MG63 (cell line): ENCODE results near the gene CMBL. TPM values are rescaled to one million over a fixed set of nuclear protein-coding genes. Genes with fewer than 3 reads are reported as not detected.
"Not testable (repeated sequence)": the region's sequence is repeated elsewhere in the genome, so short reads cannot be mapped to it uniquely, and the experiment has no call there.

Source experiments
- DNase-seq: peaks from one replicate; pipeline ENCODE4 v3.0.0-alpha.2; 2020
- H3K27me3 ChIP-seq: fragments of 250-450 bp; sonication (Bioruptor Pico); 2 replicates; pipeline ENCODE4 v1.5.1; 2020; ENCODE audit warnings: mild to moderate bottlenecking, moderate library complexity
- H3K36me3 ChIP-seq: fragments of 250-450 bp; sonication (Bioruptor Pico); 2 replicates; pipeline ENCODE4 v1.5.1; 2020; ENCODE audit warnings: mild to moderate bottlenecking, moderate library complexity
- H3K4me3 ChIP-seq: fragments of 250-450 bp; sonication (Bioruptor Pico); 2 replicates; pipeline ENCODE4 v1.5.1; 2020; ENCODE audit warnings: mild to moderate bottlenecking, moderate library complexity
- H3K9me3 ChIP-seq: fragments of 250-450 bp; sonication (Bioruptor Pico); 2 replicates; pipeline ENCODE4 v1.5.1; 2020; ENCODE audit warnings: mild to moderate bottlenecking, moderate library complexity
- total RNA-seq: library from RNA; depleted of rRNA; stranded (reverse); fragments of >200 nt; shearing (Covaris generic); gene quantifications from 2 replicates; pipeline ENCODE4 v1.2.3, GENCODE V29; 2014; ENCODE audit warnings: low replicate concordance

Gene CMBL
- total RNA-seq, 1 experiment from 2014 or later, result 29.1 TPM

- peaks cover 100% of the 10 kb centered on the region for H3K36me3 ChIP-seq
Measured at GRCh38 chr5:10259899-10260298, 47.8 kb downstream of the CMBL start.

GRCh38 chr5:10257870-10258269 is 49.8 kb downstream of the CMBL start:
- H3K27me3 ChIP-seq, result no peaks in the 10 kb centered on the region
- H3K4me3 ChIP-seq, result no peak overlapping the region
- peaks cover 100% of the 10 kb centered on the region for H3K36me3 ChIP-seq
- DNase-seq, result no peak
- no peaks in the 10 kb centered on the region for H3K9me3 ChIP-seq

More at GRCh38 chr5:10259899-10260298, 47.8 kb downstream of the CMBL start:
- Histone ChIP-seq H3K9me3 (no peaks in the 10 kb centered on the region), H3K27me3 (no peaks in the 10 kb centered on the region), H3K4me3 (no peak overlapping the region)
- no peak for DNase-seq

GRCh38 chr5:10254686-10255085 is 53.0 kb downstream of the CMBL start:
- Histone ChIP-seq H3K36me3 (peaks cover 94% of the 10 kb centered on the region), H3K9me3 (0 out of 2 replicates have a peak, but pooled peaks cover 2% of the 10 kb centered on the region), H3K27me3 (no peaks in the 10 kb centered on the region), H3K4me3 (no peak overlapping the region)
- DNase-seq, result no peak

- Histone ChIP-seq H3K4me3 (no peak overlapping the region), H3K9me3 (0 out of 2 replicates have a peak, but pooled peaks cover 2% of the 10 kb centered on the region), H3K36me3 (peaks cover 81% of the 10 kb centered on the region), H3K27me3 (no peaks in the 10 kb centered on the region)
- DNase-seq, result no peak
Measured at GRCh38 chr5:10253390-10253789, 54.3 kb downstream of the CMBL start.

- no peaks in the 10 kb centered on the region for H3K27me3 ChIP-seq
- H3K9me3 ChIP-seq, result 0 out of 2 replicates have a peak, but pooled peaks cover 2% of the 10 kb centered on the region
- no peak for DNase-seq
- H3K36me3 ChIP-seq, result peaks cover 61% of the 10 kb centered on the region
- peak overlapping the region; percentile 85 for H3K4me3 ChIP-seq
Measured at GRCh38 chr5:10251405-10251804, 56.3 kb downstream of the CMBL start.

- Histone ChIP-seq H3K4me3 (peak overlapping the region; percentile 85), H3K36me3 (peaks cover 55% of the 10 kb centered on the region), H3K27me3 (no peaks in the 10 kb centered on the region), H3K9me3 (0 out of 2 replicates have a peak, but pooled peaks cover 2% of the 10 kb centered on the region)
- DNase-seq, result no peak
Measured at GRCh38 chr5:10250806-10251276, 56.9 kb downstream of the CMBL start.

GRCh38 chr5:10249948-10250805 is 57.5 kb downstream of the CMBL start, which contains the start of gene CCT5:
TSS of gene CCT5 (plus strand) at chr5:10250280. CDS start at chr5:10250341, 61 bp downstream.
- Histone ChIP-seq H3K4me3 (peak within 1 kb of the TSS; percentile 85), H3K27me3 (no peaks in the 10 kb centered on the region), H3K36me3 (peaks cover 49% of the 10 kb centered on the region), H3K9me3 (0 out of 2 replicates have a peak, but pooled peaks cover 2% of the 10 kb centered on the region)
- DNase-seq, result peak; percentile 94

GRCh38 chr5:10248378-10249260 is 59.1 kb downstream of the CMBL start:
- DNase-seq, result peak; percentile 59

GRCh38 chr5:10247217-10247616 is 60.5 kb downstream of the CMBL start:
- H3K36me3 ChIP-seq, result peaks cover 23% of the 10 kb centered on the region
- not testable (repeated sequence) for H3K4me3 ChIP-seq, DNase-seq, H3K9me3 ChIP-seq, H3K27me3 ChIP-seq

More at GRCh38 chr5:10248378-10249260, 59.1 kb downstream of the CMBL start:
- Histone ChIP-seq H3K36me3 (peaks cover 35% of the 10 kb centered on the region), H3K4me3 (peak overlapping the region; percentile 85), H3K9me3 (0 out of 2 replicates have a peak, but pooled peaks cover 2% of the 10 kb centered on the region), H3K27me3 (no peaks in the 10 kb centered on the region)

GRCh38 chr5:10246761-10247160 is 60.9 kb downstream of the CMBL start:
- Histone ChIP-seq H3K4me3 (no peak overlapping the region), H3K36me3 (peaks cover 19% of the 10 kb centered on the region), H3K9me3 (0 out of 2 replicates have a peak, but pooled peaks cover 2% of the 10 kb centered on the region), H3K27me3 (no peaks in the 10 kb centered on the region)
- DNase-seq, result no peak

GRCh38 chr5:10244342-10244944 is 63.3 kb downstream of the CMBL start:
- Histone ChIP-seq H3K36me3 (peaks cover 3% of the 10 kb centered on the region; the same call in 1 of the 2 replicates), H3K9me3 (no peaks in the 10 kb centered on the region), H3K27me3 (no peaks in the 10 kb centered on the region), H3K4me3 (no peak overlapping the region)
- DNase-seq, result no peak

- DNase-seq, result no peak
- H3K9me3 ChIP-seq, result no peaks in the 10 kb centered on the region
- no peaks in the 10 kb centered on the region for H3K27me3 ChIP-seq
- H3K36me3 ChIP-seq, result peaks cover 3% of the 10 kb centered on the region; the same call in 1 of the 2 replicates
- H3K4me3 ChIP-seq, result no peak overlapping the region
Measured at GRCh38 chr5:10243660-10244240, 64.0 kb downstream of the CMBL start.

- Histone ChIP-seq H3K4me3 (no peak overlapping the region), H3K36me3 (peaks cover 32% of the 10 kb centered on the region), H3K27me3 (no peaks in the 10 kb centered on the region), H3K9me3 (no peaks in the 10 kb centered on the region)
- no peak for DNase-seq
Measured at GRCh38 chr5:10235350-10235749, 72.4 kb downstream of the CMBL start.

- Histone ChIP-seq H3K4me3 (no peak overlapping the region), H3K9me3 (no peaks in the 10 kb centered on the region), H3K36me3 (peaks cover 32% of the 10 kb centered on the region), H3K27me3 (no peaks in the 10 kb centered on the region)
- peak; percentile 97 for DNase-seq
Measured at GRCh38 chr5:10233505-10233904, 74.2 kb downstream of the CMBL start.

GRCh38 chr5:10233011-10233410 is 74.7 kb downstream of the CMBL start:
- Histone ChIP-seq H3K9me3 (no peaks in the 10 kb centered on the region), H3K27me3 (no peaks in the 10 kb centered on the region), H3K4me3 (no peak overlapping the region), H3K36me3 (peaks cover 30% of the 10 kb centered on the region)
- no peak for DNase-seq

- no peak for DNase-seq
- Histone ChIP-seq H3K4me3 (no peak overlapping the region), H3K27me3 (no peaks in the 10 kb centered on the region), H3K9me3 (no peaks in the 10 kb centered on the region), H3K36me3 (peaks cover 27% of the 10 kb centered on the region)
Measured at GRCh38 chr5:10232386-10232785, 75.3 kb downstream of the CMBL start.
